Measurements from ENCODE around the gene SNX30. TPM values are rescaled to one million over a fixed set of nuclear protein-coding genes. Genes with fewer than 3 reads are reported as not detected.

The SNX30 gene
- total RNA-seq, 4 donors from 2014 or later: 18.2 to 46.4 (median 26.2) TPM

- Histone ChIP-seq H3K27me3 (no peaks in the 10 kb centered on the region), H3K27ac (no peak overlapping the region), H3K4me1 (peaks cover 0 to 48% (median 10%) of the 10 kb centered on the region in 4 donors), H3K36me3 (no peaks in the 10 kb centered on the region), H3K9me3 (no peaks in the 10 kb centered on the region), H3K4me3 (no peak overlapping the region)
- no peak for DNase-seq
- TF ChIP-seq CTCF (IDR thresholded peaks at IDR 0.05) (no peak), POLR2A (IDR thresholded peaks at IDR 0.05) (no peak)
These were observed 3.2 kb downstream of the SNX30 start for GRCh38 chr9:112753725-112754124.

DNA sequence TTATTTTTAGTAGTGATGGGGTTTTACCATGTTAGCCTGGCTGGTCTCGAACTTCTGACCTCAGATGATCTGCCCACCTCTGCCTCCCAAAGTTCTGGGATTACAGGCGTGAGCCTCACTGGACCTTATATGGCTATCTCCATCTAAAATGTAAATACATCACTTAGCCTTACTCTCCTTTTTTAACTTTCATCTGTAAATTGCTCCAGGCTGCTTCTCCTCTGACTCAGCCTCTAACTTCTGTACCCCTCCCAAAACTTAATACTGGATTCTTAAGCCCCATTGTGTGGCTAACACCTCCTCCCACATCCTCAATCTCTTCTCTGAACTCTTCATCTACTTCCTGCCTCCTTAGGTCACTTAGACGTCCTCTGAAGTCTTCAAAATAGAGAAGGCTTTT is 4.0 kb downstream of the SNX30 start:
- Histone ChIP-seq H3K4me1 (peaks cover 0 to 46% (median 10%) of the 10 kb centered on the region in 4 donors), H3K27ac (no peak overlapping the region), H3K27me3 (no peaks in the 10 kb centered on the region), H3K36me3 (no peaks in the 10 kb centered on the region), H3K9me3 (no peaks in the 10 kb centered on the region), H3K4me3 (no peak overlapping the region)
- no peak for DNase-seq
- TF ChIP-seq CTCF (IDR thresholded peaks at IDR 0.05) (no peak), POLR2A (IDR thresholded peaks at IDR 0.05) (no peak)

DNA sequence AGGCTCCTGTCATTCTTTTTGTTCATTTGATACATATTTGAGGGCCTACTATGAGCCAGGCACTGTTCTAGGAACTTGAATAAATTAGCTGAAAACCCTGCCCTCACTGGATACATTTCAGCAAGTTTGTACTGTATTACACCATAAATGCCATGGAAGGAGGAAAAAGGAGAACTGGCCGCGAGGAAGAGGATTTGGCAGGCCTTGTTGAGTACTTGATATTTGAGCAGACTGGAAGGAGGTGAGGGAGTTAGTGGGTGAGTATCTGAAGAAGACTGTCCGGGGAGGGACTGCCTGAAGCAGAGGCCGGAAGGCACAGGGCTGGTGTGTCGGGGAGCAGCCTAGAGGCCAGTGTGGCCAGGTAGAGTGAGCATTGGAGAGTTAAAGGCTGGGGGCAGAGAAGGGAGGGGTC is 4.5 kb downstream of the SNX30 start:
- TF ChIP-seq POLR2A (IDR thresholded peaks at IDR 0.05): no peak
- no peak for TF ChIP-seq CTCF (IDR thresholded peaks at IDR 0.05)
- Histone ChIP-seq H3K36me3 (no peaks in the 10 kb centered on the region), H3K4me1 (peaks cover 0 to 42% (median 10%) of the 10 kb centered on the region in 4 donors), H3K27ac (peak overlapping the region in 1 of 4 donors; percentile 38), H3K27me3 (no peaks in the 10 kb centered on the region), H3K9me3 (no peaks in the 10 kb centered on the region), H3K4me3 (no peak overlapping the region)
- no peak for DNase-seq

GRCh38 chr9:112755675-112756074 is 5.1 kb downstream of the SNX30 start:
- Histone ChIP-seq H3K4me1 (peaks cover 0 to 42% (median 10%) of the 10 kb centered on the region in 4 donors), H3K36me3 (no peaks in the 10 kb centered on the region), H3K27me3 (no peaks in the 10 kb centered on the region), H3K27ac (peak overlapping the region in 1 of 4 donors; percentile 10), H3K9me3 (no peaks in the 10 kb centered on the region), H3K4me3 (no peak overlapping the region)
- no peak for DNase-seq
- no peak for TF ChIP-seq POLR2A (IDR thresholded peaks at IDR 0.05)
- no peak for TF ChIP-seq CTCF (IDR thresholded peaks at IDR 0.05)

DNA sequence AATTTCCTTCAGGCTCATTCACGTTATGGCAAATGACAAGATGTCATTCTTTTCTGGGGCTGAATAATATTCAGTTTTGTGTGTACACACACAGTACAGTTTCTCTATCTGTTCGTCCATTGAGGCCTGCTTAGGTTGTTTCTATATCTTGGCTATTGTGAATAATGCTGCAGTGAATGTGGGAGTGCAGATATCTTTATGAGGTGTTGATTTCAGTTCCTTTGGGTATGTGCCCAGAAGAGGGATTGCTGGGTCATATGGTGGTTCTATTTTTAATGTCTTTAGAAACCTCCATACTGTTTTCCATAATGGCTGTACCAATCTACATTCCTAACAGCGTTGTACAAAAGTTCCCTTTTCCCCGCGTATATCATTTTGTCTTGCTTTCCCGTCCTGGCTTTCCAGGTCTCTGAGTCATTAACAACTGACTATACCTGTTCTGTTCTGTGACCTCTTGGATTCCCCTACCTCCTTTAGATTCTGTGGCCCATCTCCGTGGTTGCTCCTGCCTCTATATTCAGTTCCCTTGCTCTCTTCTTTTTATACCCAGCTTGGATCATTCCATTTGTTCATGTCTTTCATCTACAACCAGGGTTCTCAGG is 6.8 kb downstream of the SNX30 start:
- no peaks in the 10 kb centered on the region for H3K36me3 ChIP-seq
- H3K27ac ChIP-seq: no peak overlapping the region
- no peak for DNase-seq
- no peaks in the 10 kb centered on the region for H3K9me3 ChIP-seq
- peaks cover 0 to 34% (median 7%) of the 10 kb centered on the region in 4 donors for H3K4me1 ChIP-seq
- H3K4me3 ChIP-seq: no peak overlapping the region
- TF ChIP-seq CTCF (IDR thresholded peaks at IDR 0.05) (no peak), POLR2A (IDR thresholded peaks at IDR 0.05) (no peak)
- H3K27me3 ChIP-seq: no peaks in the 10 kb centered on the region

Data from Peyer's patch (tissue), 4 donors.